Measurements from ENCODE around the gene CARHSP1. TPM values are rescaled to one million over a fixed set of nuclear protein-coding genes. Genes with fewer than 3 reads are reported as not detected.
"Not testable (repeated sequence)": the region's sequence is repeated elsewhere in the genome, so short reads cannot be mapped to it uniquely, and the experiment has no call there.

The CARHSP1 gene
- polyA plus RNA-seq, 2 of the 4 experiments (the other 2 are of a cell fraction): 53.9 to 172 TPM

- CTCF ChIA-PET: interaction anchor here (0.7 to 7.9 kb wide), 5 partner anchors 7 to 217 kb away, joined by 3 to 84 read pairs (median 47); partner anchors contain the start of gene CARHSP1
- peak; percentile 73 for TF ChIP-seq ZFP36 (IDR thresholded peaks at IDR 0.05; ENCODE audit: borderline replicate concordance, partially characterized antibody)
- no peak for TF ChIP-seq CBX8 (IDR thresholded peaks at IDR 0.05)
- Histone ChIP-seq H3K27ac (peak overlapping the region; percentile 71 to 83), H3K9me3 (no peaks in the 10 kb centered on the region), H3K4me2 (peak overlapping the region; percentile 50), H3K4me3 (no peak overlapping the region), H3K4me1 (peaks cover 17% of the 10 kb centered on the region)
- WGBS (ENCODE audit: missing lambda C conversion rate): 66% methylated on average over 8 of the region's 8 CpGs
- FAIRE-seq (no peak), DNase-seq (ENCODE audit: low read depth in 1 of 2, low spot score in 1 of 2) (no peak), ATAC-seq (peak; percentile 8 to 15; a peak in 4 of 6 replicates)
- POLR2A ChIA-PET: interaction anchor here (2.9 kb wide), 1 partner anchor 9 kb away, joined by 24 read pairs; the partner anchor contains the start of gene CARHSP1
Observed at GRCh38 chr16:8877894-8878522, 9.2 kb upstream of the CARHSP1 start.

DNA sequence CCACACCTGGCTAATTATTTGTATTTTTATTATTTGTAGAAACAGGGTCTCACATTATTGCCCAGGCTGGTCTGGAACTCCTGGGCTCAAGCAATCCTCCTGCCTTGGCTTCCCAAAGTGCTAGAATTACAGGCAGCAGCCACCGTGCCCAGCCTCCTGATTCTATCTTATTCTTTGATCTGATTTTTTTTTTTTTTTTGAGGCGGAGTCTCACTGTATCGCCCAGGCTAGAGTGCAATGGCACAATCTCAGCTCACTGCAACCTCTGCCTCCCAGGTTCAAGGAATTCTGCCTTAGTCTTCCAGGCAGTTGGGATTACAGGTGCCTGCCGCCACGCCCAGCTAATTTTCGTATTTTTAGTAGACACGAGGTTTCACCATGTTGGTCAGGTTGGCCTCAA, 6.5 kb upstream of the CARHSP1 start:
- DNase-seq (ENCODE audit: low read depth in 1 of 2, low spot score in 1 of 2); ATAC-seq; H3K4me2 ChIP-seq; H3K4me3 ChIP-seq; FAIRE-seq; H3K27ac ChIP-seq; POLR2A ChIA-PET; H3K9me3 ChIP-seq: not testable (repeated sequence)
- CTCF ChIA-PET: interaction anchor here (0.7 to 4.2 kb wide), 3 partner anchors 11 to 260 kb away, joined by 3 to 22 read pairs (median 4); no protein-coding TSS in a partner anchor
- WGBS (ENCODE audit: missing lambda C conversion rate): 73% methylated on average over 7 of the region's 7 CpGs
- H3K4me1 ChIP-seq: peaks cover 36% of the 10 kb centered on the region

GRCh38 chr16:8874388-8874787, 5.6 kb upstream of the CARHSP1 start:
- POLR2A ChIA-PET: no interaction called here
- DNase-seq (ENCODE audit: low read depth in 1 of 2, low spot score in 1 of 2): no peak
- Histone ChIP-seq H3K4me3 (no peak overlapping the region), H3K9me3 (no peaks in the 10 kb centered on the region), H3K4me2 (no peak overlapping the region), H3K4me1 (peaks cover 42% of the 10 kb centered on the region), H3K27ac (0 out of 6 replicates have a peak overlapping the region, but pooled peaks of 1 of the 2 experiments have one; percentile 23)
- CTCF ChIA-PET: interaction anchor here (1.1 to 7.9 kb wide), 6 partner anchors 7 to 264 kb away, joined by 3 to 84 read pairs (median 6); partner anchors contain the start of gene LITAFD
- no peak for TF ChIP-seq MAZ (IDR thresholded peaks at IDR 0.05; ENCODE audit: borderline replicate concordance, low read depth, low read length)
- no peak for TF ChIP-seq EP300 (IDR thresholded peaks at IDR 0.05)
- TF ChIP-seq EHMT2 (IDR thresholded peaks at IDR 0.05; ENCODE audit: low read depth): no peak
- no peak for TF ChIP-seq HEYL (CRISPR knock-in tag; IDR thresholded peaks at IDR 0.05)
- no peak for TF ChIP-seq NFE2L2 (conservative IDR thresholded peaks at IDR 0.05; ENCODE audit: low read length)
- no peak for TF ChIP-seq BHLHE40 (IDR thresholded peaks at IDR 0.05; ENCODE audit: low read depth, low read length)
- no peak for TF ChIP-seq SREBF2 (IDR thresholded peaks at IDR 0.05)
- no peak for TF ChIP-seq CBX2 (IDR thresholded peaks at IDR 0.05; ENCODE audit: borderline replicate concordance, low read depth)
- TF ChIP-seq HMGXB4 (CRISPR knock-in tag; IDR thresholded peaks at IDR 0.05; ENCODE audit: borderline replicate concordance): no peak
- TF ChIP-seq, protein P1, sequence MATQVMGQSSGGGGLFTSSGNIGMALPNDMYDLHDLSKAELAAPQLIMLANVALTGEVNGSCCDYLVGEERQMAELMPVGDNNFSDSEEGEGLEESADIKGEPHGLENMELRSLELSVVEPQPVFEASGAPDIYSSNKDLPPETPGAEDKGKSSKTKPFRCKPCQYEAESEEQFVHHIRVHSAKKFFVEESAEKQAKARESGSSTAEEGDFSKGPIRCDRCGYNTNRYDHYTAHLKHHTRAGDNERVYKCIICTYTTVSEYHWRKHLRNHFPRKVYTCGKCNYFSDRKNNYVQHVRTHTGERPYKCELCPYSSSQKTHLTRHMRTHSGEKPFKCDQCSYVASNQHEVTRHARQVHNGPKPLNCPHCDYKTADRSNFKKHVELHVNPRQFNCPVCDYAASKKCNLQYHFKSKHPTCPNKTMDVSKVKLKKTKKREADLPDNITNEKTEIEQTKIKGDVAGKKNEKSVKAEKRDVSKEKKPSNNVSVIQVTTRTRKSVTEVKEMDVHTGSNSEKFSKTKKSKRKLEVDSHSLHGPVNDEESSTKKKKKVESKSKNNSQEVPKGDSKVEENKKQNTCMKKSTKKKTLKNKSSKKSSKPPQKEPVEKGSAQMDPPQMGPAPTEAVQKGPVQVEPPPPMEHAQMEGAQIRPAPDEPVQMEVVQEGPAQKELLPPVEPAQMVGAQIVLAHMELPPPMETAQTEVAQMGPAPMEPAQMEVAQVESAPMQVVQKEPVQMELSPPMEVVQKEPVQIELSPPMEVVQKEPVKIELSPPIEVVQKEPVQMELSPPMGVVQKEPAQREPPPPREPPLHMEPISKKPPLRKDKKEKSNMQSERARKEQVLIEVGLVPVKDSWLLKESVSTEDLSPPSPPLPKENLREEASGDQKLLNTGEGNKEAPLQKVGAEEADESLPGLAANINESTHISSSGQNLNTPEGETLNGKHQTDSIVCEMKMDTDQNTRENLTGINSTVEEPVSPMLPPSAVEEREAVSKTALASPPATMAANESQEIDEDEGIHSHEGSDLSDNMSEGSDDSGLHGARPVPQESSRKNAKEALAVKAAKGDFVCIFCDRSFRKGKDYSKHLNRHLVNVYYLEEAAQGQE (IDR thresholded peaks at IDR 0.05): no peak
- 70% methylated on average over 6 of the region's 6 CpGs for WGBS (ENCODE audit: missing lambda C conversion rate)
- no peak for FAIRE-seq
- ATAC-seq: no peak

GRCh38 chr16:8873866-8874195, 5.0 kb upstream of the CARHSP1 start:
- FAIRE-seq; H3K4me2 ChIP-seq; H3K9me3 ChIP-seq; DNase-seq (ENCODE audit: low read depth in 1 of 2, low spot score in 1 of 2); POLR2A ChIA-PET; ATAC-seq; H3K4me3 ChIP-seq: not testable (repeated sequence)
- Histone ChIP-seq H3K27ac (0 out of 6 replicates have a peak overlapping the region, but pooled peaks of 1 of the 2 experiments have one; percentile 11), H3K4me1 (peaks cover 41% of the 10 kb centered on the region)
- WGBS (ENCODE audit: missing lambda C conversion rate): 93% methylated on average over 7 of the region's 7 CpGs
- CTCF ChIA-PET: interaction anchor here (0.7 to 7.9 kb wide), 8 partner anchors 8 to 394 kb away, joined by 3 to 84 read pairs (median 4); partner anchors contain the start of gene LITAFD
- TF ChIP-seq JUN (IDR thresholded peaks at IDR 0.05): 0 out of 5 replicates have a peak, but pooled peaks of 1 of the 2 experiments have one; percentile 16
